H1 (cell line): ENCODE results near the gene WDR45B. TPM values are rescaled to one million over a fixed set of nuclear protein-coding genes. Genes with fewer than 3 reads are reported as not detected.

Experiments
- SUZ12 ChIP-seq: fragments of 200-600 bp; sonication (generic); IDR thresholded peaks from 2 replicates; pipeline ENCODE4 v1.6.1; 2012; ENCODE audit warnings: mild to moderate bottlenecking, inconsistent platforms, low read length, moderate library complexity, mixed read lengths
- polyA plus RNA-seq, 7 experiments: library from polyadenylated mRNA; depleted of rRNA in 3 of 7; stranded (reverse) in 5 of 7; unstranded in 2 of 7; fragments of >200 nt in 5 of 7; fragments of 200-250 nt in 2 of 7; gene quantifications; 1 replicate in 5 of 7; 2 replicates in 1 of 7; 4 replicates in 1 of 7; pipeline versions ENCODE4 v1.2.1 to v1.2.3, GENCODE V29; 2011 to 2013; ENCODE audit warnings: missing spikeins in 2 of 7, mixed read lengths in 2 of 7
- total RNA-seq: library from RNA; stranded (reverse); fragmentation: NEBNext Ultra II Directional; extraction: Animal tissue kit (Norgen Biotek cat#: 25700); gene quantifications from 2 replicates; pipeline ENCODE4 v1.2.1, GENCODE V29; 2021

The WDR45B gene
- total and polyA plus RNA-seq, 2 of the 8 experiments (the other 6 are each of a cell fraction or from before 2014, with no cell fraction given): 82.0 to 100 TPM

DNA sequence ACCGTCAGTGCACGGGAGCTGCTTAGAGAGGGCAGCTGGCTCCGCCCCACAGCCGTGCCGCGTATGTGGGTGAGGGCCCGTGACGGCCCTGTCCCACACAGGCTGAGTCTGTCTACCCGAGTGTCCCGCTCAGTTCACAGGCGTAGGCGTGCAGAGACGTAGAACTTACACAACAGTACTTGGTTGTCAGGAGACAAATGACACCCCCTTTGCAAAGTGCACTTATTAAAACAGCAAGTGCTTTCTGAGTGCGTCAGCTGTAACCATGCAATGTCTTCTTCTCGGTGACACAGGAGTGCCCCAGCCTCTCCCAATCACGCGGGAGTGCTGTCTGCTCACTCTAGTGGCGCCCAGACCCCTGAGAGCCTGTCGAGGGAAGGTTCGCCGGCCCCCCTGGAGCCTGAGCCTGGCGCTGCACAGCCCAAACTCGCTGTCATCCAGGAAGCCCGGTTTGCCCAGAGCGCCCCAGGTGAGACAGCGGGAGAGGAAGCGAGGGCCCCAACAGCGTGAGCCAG is 64.5 kb downstream of the WDR45B start (continued):
- no peak for TF ChIP-seq SUZ12
